ENCODE results near the gene PRKN.

GRCh38 chr6:161679980-161680538, 1047.5 kb downstream of the PRKN start:
- no peak for TF ChIP-seq CTCF (IDR thresholded peaks at IDR 0.05 in 8 of 11, conservative IDR thresholded peaks at IDR 0.05 in 3 of 11)
- TF ChIP-seq POLR2A (IDR thresholded peaks at IDR 0.05): no peak
- TF ChIP-seq POLR2AphosphoS5 (IDR thresholded peaks at IDR 0.05): no peak
